ENCODE measurements around the gene TC2N. TPM values are rescaled to one million over a fixed set of nuclear protein-coding genes. Genes with fewer than 3 reads are reported as not detected.
A peak's percentile ranks its signal among the peaks of the same experiment; 100 is the strongest.
"Not testable (repeated sequence)": the region's sequence is repeated elsewhere in the genome, so short reads cannot be mapped to it uniquely, and the experiment has no call there.

Gene TC2N
- total RNA-seq, 1 donor from 2014 or later: 19.4 TPM

DNA sequence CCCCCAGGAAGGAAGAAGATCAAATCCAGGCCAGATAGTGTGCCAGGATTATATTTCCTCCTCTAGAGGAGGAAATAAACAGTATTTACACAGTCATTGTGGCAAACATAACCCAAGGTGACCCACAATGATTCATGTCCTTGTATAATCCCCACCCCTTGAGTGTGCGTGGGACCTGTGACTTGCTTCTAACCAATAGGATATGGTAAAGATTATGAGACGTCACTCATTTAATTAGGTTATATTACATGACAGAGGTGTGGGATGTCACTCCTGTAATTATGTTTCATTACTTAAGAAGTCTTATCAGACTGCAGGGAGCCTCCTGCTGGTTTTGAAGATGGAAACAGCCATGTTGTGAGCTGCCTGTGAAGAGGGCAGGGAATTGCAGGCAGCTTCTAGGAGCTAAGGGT lies 123.3 kb downstream of the TC2N start:
- TF ChIP-seq, protein P1, sequence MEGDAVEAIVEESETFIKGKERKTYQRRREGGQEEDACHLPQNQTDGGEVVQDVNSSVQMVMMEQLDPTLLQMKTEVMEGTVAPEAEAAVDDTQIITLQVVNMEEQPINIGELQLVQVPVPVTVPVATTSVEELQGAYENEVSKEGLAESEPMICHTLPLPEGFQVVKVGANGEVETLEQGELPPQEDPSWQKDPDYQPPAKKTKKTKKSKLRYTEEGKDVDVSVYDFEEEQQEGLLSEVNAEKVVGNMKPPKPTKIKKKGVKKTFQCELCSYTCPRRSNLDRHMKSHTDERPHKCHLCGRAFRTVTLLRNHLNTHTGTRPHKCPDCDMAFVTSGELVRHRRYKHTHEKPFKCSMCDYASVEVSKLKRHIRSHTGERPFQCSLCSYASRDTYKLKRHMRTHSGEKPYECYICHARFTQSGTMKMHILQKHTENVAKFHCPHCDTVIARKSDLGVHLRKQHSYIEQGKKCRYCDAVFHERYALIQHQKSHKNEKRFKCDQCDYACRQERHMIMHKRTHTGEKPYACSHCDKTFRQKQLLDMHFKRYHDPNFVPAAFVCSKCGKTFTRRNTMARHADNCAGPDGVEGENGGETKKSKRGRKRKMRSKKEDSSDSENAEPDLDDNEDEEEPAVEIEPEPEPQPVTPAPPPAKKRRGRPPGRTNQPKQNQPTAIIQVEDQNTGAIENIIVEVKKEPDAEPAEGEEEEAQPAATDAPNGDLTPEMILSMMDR (conservative IDR thresholded peaks at IDR 0.05): no peak
- Mint-ChIP-seq H3K27me3 (no peaks in the 10 kb centered on the region), H3K4me3 (no peak overlapping the region), H3K4me1 (ENCODE audit: unreplicated experiment) (peaks cover 5% of the 10 kb centered on the region), H3K27ac (peak overlapping the region; percentile 85), H3K36me3 (no peaks in the 10 kb centered on the region), H3K9me3 (no peaks in the 10 kb centered on the region)
- DNase-seq (ENCODE audit: extremely low spot score, unreplicated experiment): no peak

DNA sequence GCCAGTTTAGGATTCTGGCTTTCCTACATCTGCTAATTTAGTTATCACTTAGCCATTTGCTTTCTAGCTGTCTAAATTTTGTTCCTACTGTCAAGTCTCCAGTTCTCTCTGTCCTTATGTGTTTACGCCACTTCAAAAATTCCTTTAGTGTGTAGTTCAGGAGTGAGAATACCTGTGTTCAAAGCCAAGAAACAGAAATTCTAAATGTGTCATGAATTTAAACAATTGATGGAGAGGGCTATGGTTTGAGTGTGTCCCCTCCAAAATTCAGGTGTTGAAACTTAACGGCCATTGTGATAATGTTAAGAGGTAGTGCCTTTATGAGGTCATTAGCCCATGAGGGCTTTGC lies 124.1 kb downstream of the TC2N start:
- H3K4me3 Mint-ChIP-seq: no peak overlapping the region
- H3K27me3 Mint-ChIP-seq: no peaks in the 10 kb centered on the region
- H3K9me3 Mint-ChIP-seq: no peaks in the 10 kb centered on the region
- H3K27ac Mint-ChIP-seq: no peak overlapping the region
- TF ChIP-seq, protein P1 (conservative IDR thresholded peaks at IDR 0.05): no peak
- no peak for DNase-seq (ENCODE audit: extremely low spot score, unreplicated experiment)
- H3K36me3 Mint-ChIP-seq: no peaks in the 10 kb centered on the region
- peaks cover 5% of the 10 kb centered on the region for H3K4me1 Mint-ChIP-seq (ENCODE audit: unreplicated experiment)

DNA sequence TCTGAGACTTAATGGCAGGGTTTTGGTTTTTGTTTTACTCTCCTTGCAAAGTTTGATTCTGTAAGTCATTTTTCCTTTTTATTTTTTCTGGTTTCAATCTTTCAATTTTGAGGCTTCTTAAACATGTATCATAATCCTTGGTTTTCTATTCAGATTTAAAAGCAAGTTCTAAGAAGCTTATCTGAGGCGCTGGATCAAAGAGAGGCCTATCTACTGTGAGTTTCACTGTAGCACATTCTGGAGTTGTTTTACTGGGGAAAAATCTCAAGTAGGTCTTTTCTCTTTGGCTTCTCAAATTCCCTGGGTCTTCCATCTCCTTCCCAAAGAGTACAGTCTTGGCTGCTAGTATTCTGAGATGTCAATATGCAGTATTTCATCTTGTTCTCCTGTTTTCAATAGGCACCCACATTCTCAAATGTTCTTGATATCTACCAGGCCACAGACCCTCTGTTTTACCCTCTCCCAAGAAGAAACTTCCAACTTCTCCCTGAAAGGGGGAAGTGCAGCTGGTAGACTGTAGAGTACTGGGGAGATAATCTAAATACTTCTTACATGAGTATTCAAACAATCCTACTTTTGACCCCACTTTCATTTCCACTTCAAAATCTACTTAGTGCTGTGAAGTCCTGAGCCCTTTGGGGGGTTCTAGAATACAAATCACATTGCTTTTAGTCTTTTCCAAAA lies 124.6 kb downstream of the TC2N start:
- H3K4me1 Mint-ChIP-seq (ENCODE audit: unreplicated experiment): peaks cover 5% of the 10 kb centered on the region
- DNase-seq (ENCODE audit: extremely low spot score, unreplicated experiment): no peak

DNA sequence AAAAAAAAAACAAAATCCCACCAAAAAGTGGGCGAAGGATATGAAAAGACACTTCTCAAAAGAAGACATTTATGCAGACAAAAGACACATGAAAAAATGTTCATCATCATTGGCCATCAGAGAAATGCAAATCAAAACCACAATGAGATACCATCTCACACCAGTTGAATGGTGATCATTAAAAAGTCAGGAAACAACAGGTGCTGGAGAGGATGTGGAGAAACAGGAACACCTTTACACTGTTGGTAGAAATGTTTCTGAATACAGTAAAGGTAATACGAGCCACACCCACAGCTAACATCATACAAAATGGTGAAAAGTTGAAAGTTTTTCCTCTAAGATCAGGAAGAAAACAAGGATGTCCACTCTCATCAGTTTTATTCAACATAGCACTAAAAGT lies 127.5 kb downstream of the TC2N start:
- not testable (repeated sequence) for H3K27me3 Mint-ChIP-seq; DNase-seq (ENCODE audit: extremely low spot score, unreplicated experiment); H3K4me3 Mint-ChIP-seq; H3K27ac Mint-ChIP-seq; H3K36me3 Mint-ChIP-seq; H3K9me3 Mint-ChIP-seq; H3K4me1 Mint-ChIP-seq (ENCODE audit: unreplicated experiment)

More for the DNA sequence above, 124.6 kb downstream of the TC2N start:
- Mint-ChIP-seq H3K4me3 (no peak overlapping the region), H3K27me3 (no peaks in the 10 kb centered on the region), H3K36me3 (no peaks in the 10 kb centered on the region), H3K27ac (no peak overlapping the region), H3K9me3 (no peaks in the 10 kb centered on the region)
- TF ChIP-seq, protein P1 (conservative IDR thresholded peaks at IDR 0.05): no peak

DNA sequence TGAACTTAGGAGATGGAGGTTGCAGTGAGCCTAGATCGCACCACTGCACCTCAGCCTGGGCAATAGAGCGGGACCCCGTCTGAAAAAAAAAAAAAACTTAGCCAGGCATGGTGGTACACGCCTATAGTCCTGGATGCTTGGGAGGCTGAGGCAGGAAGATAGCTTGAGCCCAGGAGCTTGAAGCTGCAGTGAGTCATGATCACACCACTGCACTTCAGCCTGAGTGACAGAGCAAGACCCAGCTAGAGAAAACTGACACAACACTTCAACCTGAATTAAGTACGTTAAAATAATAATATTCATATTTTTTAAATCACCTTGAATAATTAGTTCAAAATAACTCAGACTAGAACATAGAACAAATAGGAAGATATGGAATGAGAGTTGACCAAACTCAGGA lies 129.7 kb downstream of the TC2N start:
- TF ChIP-seq, protein P1 (conservative IDR thresholded peaks at IDR 0.05): no peak
- no peaks in the 10 kb centered on the region for H3K36me3 Mint-ChIP-seq
- H3K4me1 Mint-ChIP-seq (ENCODE audit: unreplicated experiment): peaks cover 7% of the 10 kb centered on the region
- H3K4me3 Mint-ChIP-seq: no peak overlapping the region
- no peak for DNase-seq (ENCODE audit: extremely low spot score, unreplicated experiment)
- H3K27me3 Mint-ChIP-seq: no peaks in the 10 kb centered on the region
- no peaks in the 10 kb centered on the region for H3K9me3 Mint-ChIP-seq
- no peak overlapping the region for H3K27ac Mint-ChIP-seq

DNA sequence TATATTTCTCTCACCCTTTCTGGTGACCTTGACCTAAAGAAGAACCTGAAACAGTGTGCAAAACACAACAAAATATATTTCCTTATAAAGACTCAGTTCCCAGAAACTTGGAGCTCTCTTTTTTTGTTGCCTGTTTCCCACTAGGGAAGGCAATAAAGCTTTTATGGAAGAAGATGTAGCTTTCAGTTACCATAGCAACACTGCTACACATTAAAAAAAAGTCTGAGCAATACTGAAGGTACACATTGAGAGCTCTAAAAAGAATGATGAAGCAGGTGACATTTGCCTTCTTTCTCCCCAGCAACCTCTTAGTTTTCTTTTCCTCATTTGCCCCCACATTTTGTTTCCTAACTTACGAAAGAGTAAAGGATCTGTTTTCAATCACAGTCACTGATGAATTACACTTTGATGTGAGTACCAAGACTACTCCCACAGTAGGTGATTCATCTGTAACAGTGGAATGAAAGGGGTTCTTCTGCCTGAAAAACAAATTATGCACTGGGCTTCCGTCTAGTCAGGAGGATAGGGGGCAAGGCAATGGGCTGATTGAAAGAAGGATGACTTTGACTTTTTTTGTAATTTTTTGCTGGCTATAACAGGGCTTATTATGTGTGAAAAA lies 134.4 kb downstream of the TC2N start:
- no peaks in the 10 kb centered on the region for H3K9me3 Mint-ChIP-seq
- no peaks in the 10 kb centered on the region for H3K27me3 Mint-ChIP-seq
- peaks cover 7% of the 10 kb centered on the region for H3K4me1 Mint-ChIP-seq (ENCODE audit: unreplicated experiment)
- no peaks in the 10 kb centered on the region for H3K36me3 Mint-ChIP-seq
- DNase-seq (ENCODE audit: extremely low spot score, unreplicated experiment): no peak
- no peak overlapping the region for H3K4me3 Mint-ChIP-seq
- TF ChIP-seq, protein P1 (conservative IDR thresholded peaks at IDR 0.05): no peak
- peak overlapping the region; percentile 1 for H3K27ac Mint-ChIP-seq

Data from type B pancreatic cell (in vitro differentiated cells).